IMR-90 (cell line): ENCODE measurements around the gene CDKL1. TPM values are rescaled to one million over a fixed set of nuclear protein-coding genes. Genes with fewer than 3 reads are reported as not detected.

Experiments
- ATAC-seq: fragments of 200-7000 bp; cut with Tn5 transposase; 2 replicates; pipeline ENCODE4 v1.9.1; 2020; ENCODE audit warnings: low read depth, mild to moderate bottlenecking, moderate library complexity
- BruUV-seq: library from RNA; stranded (reverse); fragments of 400-500 nt; replicated peaks from 2 replicates; lab custom pipeline; 2021; lab: Mats Ljungman, UMichigan
- CTCF ChIA-PET: fragments of 300-600 bp; formaldehyde crosslinking; extraction: SDS; loops from one replicate; lab custom pipeline; 2021; ENCODE audit warnings: antibody characterized with exemption; lab: Yijun Ruan, JAX
- POLR2A ChIA-PET: fragments of 300-600 bp; sonication (Branson Sonifier 250); formaldehyde crosslinking; loops from one replicate; lab custom pipeline; 2022; ENCODE audit warnings: antibody characterized with exemption; ENCODE audit not compliant: unreplicated experiment; lab: Charles Lee
- DNase-seq: peaks from one replicate; pipeline ENCODE4 v3.0.0; 2013
- H2AFZ ChIP-seq: replicated peaks from 2 replicates; pipeline ENCODE3; 2013; ENCODE audit warnings: low read length, mild to moderate bottlenecking; ENCODE audit not compliant: poor library complexity
- H2AK5ac ChIP-seq: 2 replicates; pipeline ENCODE4 v1.6.1; 2013; ENCODE audit warnings: low read depth, low read length, inconsistent platforms
- H2AK9ac ChIP-seq: replicated peaks from 2 replicates; pipeline ENCODE3; 2013; ENCODE audit warnings: mild to moderate bottlenecking, low read depth, low read length, moderate library complexity; ENCODE audit not compliant: poor library complexity
- H2BK120ac ChIP-seq: 2 replicates; pipeline ENCODE4 v1.6.1; 2013; ENCODE audit warnings: low read depth, low read length, inconsistent platforms
- H2BK15ac ChIP-seq: 3 replicates; pipeline ENCODE4 v1.6.1; 2013; ENCODE audit warnings: low read depth, low read length, inconsistent platforms
- H2BK20ac ChIP-seq: 2 replicates; pipeline ENCODE4 v1.6.1; 2013; ENCODE audit warnings: low read depth, mild to moderate bottlenecking, inconsistent platforms, low read length, moderate library complexity
- H2BK5ac ChIP-seq: 2 replicates; pipeline ENCODE4 v1.6.1; 2013; ENCODE audit warnings: mild to moderate bottlenecking, low read depth, low read length, inconsistent platforms; ENCODE audit not compliant: poor library complexity, severe bottlenecking
- H3K14ac ChIP-seq: replicated peaks from 2 replicates; pipeline ENCODE4 v1.6.1; 2013; ENCODE audit warnings: low read depth, low read length, inconsistent platforms
- H3K18ac ChIP-seq: 2 replicates; pipeline ENCODE4 v1.6.1; 2013; ENCODE audit warnings: low read depth, low read length, control low read depth
- H3K23ac ChIP-seq: 2 replicates; pipeline ENCODE4 v1.6.1; 2013; ENCODE audit warnings: low read depth, low read length, inconsistent platforms
- H3K27ac ChIP-seq: 2 replicates; pipeline ENCODE4 v1.5.1; 2013; ENCODE audit warnings: mild to moderate bottlenecking, control low read depth, low read length; ENCODE audit not compliant: insufficient read depth
- H3K27me3 ChIP-seq: 2 replicates; pipeline ENCODE4 v1.6.1; 2013; ENCODE audit warnings: low read length; ENCODE audit not compliant: control insufficient read depth, insufficient read depth
- H3K36me3 ChIP-seq: 2 replicates; pipeline ENCODE4 v1.6.1; 2013; ENCODE audit warnings: low read length, mixed read lengths; ENCODE audit not compliant: control insufficient read depth, insufficient read depth
- H3K4ac ChIP-seq: 2 replicates; pipeline ENCODE4 v1.6.1; 2013; ENCODE audit warnings: low read depth, low read length, inconsistent platforms
- H3K4me1 ChIP-seq: 2 replicates; pipeline ENCODE4 v1.6.1; 2013; ENCODE audit warnings: low read length, mixed read lengths; ENCODE audit not compliant: control insufficient read depth, insufficient read depth
- H3K4me2 ChIP-seq: 2 replicates; pipeline ENCODE4 v1.6.1; 2013; ENCODE audit warnings: low read depth, mild to moderate bottlenecking, control low read depth, low read length, moderate library complexity
- H3K4me3 ChIP-seq: 2 replicates; pipeline ENCODE4 v1.5.1; 2013; ENCODE audit warnings: low read depth, mild to moderate bottlenecking, control low read depth, low read length, moderate library complexity; ENCODE audit not compliant: insufficient read depth
- H3K56ac ChIP-seq: 2 replicates; pipeline ENCODE4 v1.6.1; 2013; ENCODE audit warnings: low read length, inconsistent platforms; ENCODE audit not compliant: insufficient read depth; ENCODE audit errors: extremely low read depth
- H3K79me1 ChIP-seq, 2 experiments: 2 replicates each; pipeline ENCODE4 v1.6.1; 2013; ENCODE audit warnings: low read length in 2 of 2, inconsistent platforms in 1 of 2, low read depth in 1 of 2
- H3K9ac ChIP-seq: 2 replicates; pipeline ENCODE4 v1.6.1; 2013; ENCODE audit warnings: low read depth, low read length, control low read depth
- H3K9me1 ChIP-seq: 2 replicates; pipeline ENCODE4 v1.6.1; 2013; ENCODE audit warnings: low read length, inconsistent platforms; ENCODE audit not compliant: insufficient read depth
- H3K9me3 ChIP-seq: 2 replicates; pipeline ENCODE4 v1.6.1; 2013; ENCODE audit warnings: low read length; ENCODE audit not compliant: control insufficient read depth, insufficient read depth
- H4K20me1 ChIP-seq: 2 replicates; pipeline ENCODE4 v1.6.1; 2013; ENCODE audit warnings: low read length, inconsistent platforms; ENCODE audit not compliant: insufficient read depth
- H4K5ac ChIP-seq: 2 replicates; pipeline ENCODE4 v1.6.1; 2013; ENCODE audit warnings: mild to moderate bottlenecking, low read depth, low read length, control low read depth
- H4K8ac ChIP-seq, 2 experiments: 2 replicates each; pipeline ENCODE4 v1.6.1; 2013; ENCODE audit warnings: low read depth in 2 of 2, low read length in 2 of 2, control low read depth in 1 of 2, inconsistent platforms in 1 of 2
- H4K91ac ChIP-seq: 2 replicates; pipeline ENCODE4 v1.6.1; 2013; ENCODE audit warnings: low read depth, low read length, inconsistent platforms; ENCODE audit not compliant: insufficient read depth
- RAD21 ChIP-seq: IDR thresholded peaks from 2 replicates; pipeline ENCODE4 v1.6.1; 2012; ENCODE audit warnings: low read length, improper control_type of control experiment
- RFX5 ChIP-seq: IDR thresholded peaks from 2 replicates; pipeline ENCODE4 v1.8.0; 2012; ENCODE audit warnings: low read depth, mild to moderate bottlenecking, low read length, moderate library complexity
- WGBS, 2 experiments: methylation state at CpG; one replicate each; pipeline versions ENCODE4 v1.1.5 to v1.1.7; 2013; ENCODE audit warnings: missing lambda C conversion rate in 2 of 2; ENCODE audit not compliant: insufficient read length in 1 of 2; ENCODE audit errors: extremely low coverage in 2 of 2; 5-methylcytosine and 5-hydroxymethylcytosine counted together
- dilution Hi-C: fragments of 300-500 bp; cut with HindIII; formaldehyde crosslinking; loops from one replicate; pipeline ENCODE4 v1.14.3; 2018; ENCODE audit warnings: low sequenced_read_pairs; ENCODE audit not compliant: unreplicated experiment
- in situ Hi-C: fragments of 300-500 bp; cut with MboI; formaldehyde crosslinking; loops from 3 replicates; pipeline ENCODE4 v1.14.3; 2019; ENCODE audit warnings: low sequenced_read_pairs, inconsistent platforms, mixed read lengths
- intact Hi-C: fragments of 100-400 bp; cut with micrococcal nuclease; formaldehyde crosslinking; loops from 2 replicates; pipeline ENCODE4 v1.10.0; 2022
- polyA plus RNA-seq, 3 experiments: library from polyadenylated mRNA; depleted of rRNA; stranded (reverse); fragments of >200 nt; gene quantifications; 2 replicates each; pipeline ENCODE4 v1.2.3, GENCODE V29; 2012; ENCODE audit warnings: low replicate concordance in 1 of 3
- total RNA-seq: library from RNA; depleted of rRNA; stranded (reverse); fragments of >200 nt; gene quantifications from 2 replicates; pipeline ENCODE4 v1.2.3, GENCODE V29; 2012
- TF ChIP-seq, protein P1 (sequence below): conservative IDR thresholded peaks from 2 replicates; pipeline ENCODE4 v1.5.1; 2012; ENCODE audit warnings: mild to moderate bottlenecking, low read depth, low read length, improper control_type of control experiment

CDKL1 gene
- total and polyA plus RNA-seq, 2 of the 4 experiments (the other 2 are of a cell fraction), result 1.9 to 3.8 TPM

DNA sequence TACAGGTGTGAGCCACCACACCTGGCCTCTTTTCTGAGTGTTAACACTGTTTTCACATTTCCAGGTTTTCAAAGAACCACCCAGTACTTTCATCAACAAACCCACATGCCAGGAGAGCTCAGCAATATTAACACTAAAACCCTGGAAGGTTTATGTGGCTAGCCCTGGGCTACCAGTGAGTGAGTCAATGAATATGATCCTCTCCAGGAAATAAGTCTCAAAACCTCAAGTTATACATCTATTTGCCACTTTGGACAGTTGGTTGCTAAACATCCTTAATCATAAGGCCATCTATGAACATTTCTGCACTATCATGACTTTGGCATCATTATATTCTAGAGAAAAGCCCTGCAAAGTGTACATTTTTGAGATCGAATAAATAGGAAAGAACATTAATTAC is 6.3 kb upstream of the CDKL1 start (continued):
- TF ChIP-seq RFX5, result no peak

DNA sequence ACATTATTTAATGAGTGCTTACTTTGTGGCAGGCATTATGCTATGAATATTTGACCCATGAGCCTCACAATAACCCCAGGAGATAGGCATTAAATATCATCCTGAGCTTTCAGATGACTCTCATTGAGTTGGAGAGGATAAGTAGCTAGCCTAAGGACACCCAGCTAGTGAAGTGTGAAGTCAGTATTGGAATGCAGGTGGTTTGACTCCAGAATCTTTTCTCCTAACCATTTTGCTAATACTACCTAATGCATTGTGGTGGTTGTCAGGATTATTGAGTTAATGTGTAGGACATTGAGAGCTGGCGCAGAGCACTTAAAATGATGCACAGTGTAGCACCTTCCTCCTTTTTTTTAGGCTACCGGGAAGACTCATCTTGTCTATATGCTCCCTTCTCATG is 3.8 kb upstream of the CDKL1 start:
- H4K5ac ChIP-seq, result peak overlapping the region; percentile 30
- intact Hi-C loops (no loop called here), dilution Hi-C loops (no loop called here), in situ Hi-C loops (no loop called here)
- POLR2A ChIA-PET, result no interaction called here
- peak overlapping the region; percentile 74 for H3K4ac ChIP-seq
- no peaks in the 10 kb centered on the region for H3K36me3 ChIP-seq
- no peak overlapping the region for H2AFZ ChIP-seq
- peaks cover 15% of the 10 kb centered on the region for H3K9me1 ChIP-seq
- H3K56ac ChIP-seq, result no peak overlapping the region; the same call in 1 of the 2 replicates
- TF ChIP-seq, protein P1, sequence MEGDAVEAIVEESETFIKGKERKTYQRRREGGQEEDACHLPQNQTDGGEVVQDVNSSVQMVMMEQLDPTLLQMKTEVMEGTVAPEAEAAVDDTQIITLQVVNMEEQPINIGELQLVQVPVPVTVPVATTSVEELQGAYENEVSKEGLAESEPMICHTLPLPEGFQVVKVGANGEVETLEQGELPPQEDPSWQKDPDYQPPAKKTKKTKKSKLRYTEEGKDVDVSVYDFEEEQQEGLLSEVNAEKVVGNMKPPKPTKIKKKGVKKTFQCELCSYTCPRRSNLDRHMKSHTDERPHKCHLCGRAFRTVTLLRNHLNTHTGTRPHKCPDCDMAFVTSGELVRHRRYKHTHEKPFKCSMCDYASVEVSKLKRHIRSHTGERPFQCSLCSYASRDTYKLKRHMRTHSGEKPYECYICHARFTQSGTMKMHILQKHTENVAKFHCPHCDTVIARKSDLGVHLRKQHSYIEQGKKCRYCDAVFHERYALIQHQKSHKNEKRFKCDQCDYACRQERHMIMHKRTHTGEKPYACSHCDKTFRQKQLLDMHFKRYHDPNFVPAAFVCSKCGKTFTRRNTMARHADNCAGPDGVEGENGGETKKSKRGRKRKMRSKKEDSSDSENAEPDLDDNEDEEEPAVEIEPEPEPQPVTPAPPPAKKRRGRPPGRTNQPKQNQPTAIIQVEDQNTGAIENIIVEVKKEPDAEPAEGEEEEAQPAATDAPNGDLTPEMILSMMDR, result no peak
- no peak for TF ChIP-seq RAD21
- no peak for DNase-seq
- H4K20me1 ChIP-seq, result peaks cover 3% of the 10 kb centered on the region; the same call in 1 of the 2 replicates
- CTCF ChIA-PET, result interaction anchor here (0.6 to 1.3 kb wide), 2 partner anchors 58 to 132 kb away, joined by 4 read pairs; partner anchors contain the start of gene MAP4K5
- 0 out of 4 replicates have a peak overlapping the region, but pooled peaks of 1 of the 2 experiments have one; percentile 48 for H4K8ac ChIP-seq
- H3K14ac ChIP-seq, result peak overlapping the region; percentile 79
- H3K9ac ChIP-seq, result no peak overlapping the region
- peak overlapping the region; percentile 51 for H3K18ac ChIP-seq
- no peaks in the 10 kb centered on the region for H3K27me3 ChIP-seq
- no TSS peak for BruUV-seq
- peak overlapping the region; percentile 50; the same call in 1 of the 2 replicates for H3K27ac ChIP-seq
- H2AK5ac ChIP-seq, result peak overlapping the region; percentile 69; the same call in 1 of the 2 replicates
- no peak overlapping the region for H3K4me3 ChIP-seq
- peak overlapping the region; percentile 64 for H2BK20ac ChIP-seq
- no CpG with 5 or more reads among the region's 2 CpGs for WGBS, 2 experiments
- peak overlapping the region; percentile 11 for H2BK5ac ChIP-seq
- H3K79me1 ChIP-seq, result peaks cover 0 to under 1% of the 10 kb centered on the region in 2 experiments; a peak in 1 of 4 replicates
- 0 out of 2 replicates have a peak overlapping the region, but pooled peaks have one; percentile 32 for H4K91ac ChIP-seq
- peaks cover 26% of the 10 kb centered on the region for H3K4me1 ChIP-seq
- peak overlapping the region; percentile 84 for H3K23ac ChIP-seq
- H2BK120ac ChIP-seq, result peak overlapping the region; percentile 80
- no peak for ATAC-seq
- no peak overlapping the region for H2AK9ac ChIP-seq
- peak overlapping the region; percentile 55; the same call in 1 of the 2 replicates for H3K4me2 ChIP-seq
- H3K9me3 ChIP-seq, result no peaks in the 10 kb centered on the region
- peak overlapping the region; percentile 80; the same call in 1 of the 3 replicates for H2BK15ac ChIP-seq
